Effector memory CD4-positive, alpha-beta T cell (primary cell): ENCODE measurements around the gene ROR2.

ENCODE experiments used
- DNase-seq, 3 donors: peaks; one replicate each; pipeline ENCODE4 v3.0.0-alpha.2; 2020
- H3K27ac ChIP-seq: 2 replicates; pipeline ENCODE4 v1.7.0; 2013; ENCODE audit warnings: mild to moderate bottlenecking, low read length, moderate library complexity; ENCODE audit not compliant: insufficient read depth, poor library complexity, severe bottlenecking
- H3K27me3 ChIP-seq: replicated peaks from 2 replicates; pipeline ENCODE4 v1.7.0; 2013; ENCODE audit warnings: mild to moderate bottlenecking, low read length; ENCODE audit not compliant: insufficient read depth, control insufficient read depth, poor library complexity, severe bottlenecking
- H3K36me3 ChIP-seq: 2 replicates; pipeline ENCODE4 v1.7.0; 2013; ENCODE audit warnings: mild to moderate bottlenecking, low read length, moderate library complexity; ENCODE audit not compliant: control insufficient read depth, insufficient read depth
- H3K4me1 ChIP-seq: 2 replicates; pipeline ENCODE4 v1.7.0; 2013; ENCODE audit warnings: low read length, mild to moderate bottlenecking; ENCODE audit not compliant: control insufficient read depth, insufficient read depth, poor library complexity, severe bottlenecking
- H3K4me3 ChIP-seq: 2 replicates; pipeline ENCODE4 v1.7.0; 2013; ENCODE audit warnings: low read length, low read depth, mild to moderate bottlenecking; ENCODE audit not compliant: insufficient read depth, poor library complexity, severe bottlenecking
- H3K9me3 ChIP-seq: 2 replicates; pipeline ENCODE4 v1.7.0; 2013; ENCODE audit warnings: mild to moderate bottlenecking, low read length, moderate library complexity; ENCODE audit not compliant: control insufficient read depth

ROR2 gene

GRCh38 chr9:91927922-91928510 lies 22.0 kb downstream of the ROR2 start:
- Histone ChIP-seq H3K4me1 (no peaks in the 10 kb centered on the region), H3K27ac (no peak overlapping the region), H3K4me3 (no peak overlapping the region), H3K27me3 (no peaks in the 10 kb centered on the region), H3K9me3 (peaks cover 13% of the 10 kb centered on the region), H3K36me3 (no peaks in the 10 kb centered on the region)
- no peak for DNase-seq

GRCh38 chr9:91924090-91924489 lies 25.9 kb downstream of the ROR2 start:
- Histone ChIP-seq H3K9me3 (no peaks in the 10 kb centered on the region), H3K27ac (no peak overlapping the region), H3K4me1 (no peaks in the 10 kb centered on the region), H3K4me3 (no peak overlapping the region), H3K27me3 (no peaks in the 10 kb centered on the region), H3K36me3 (no peaks in the 10 kb centered on the region)
- DNase-seq, result no peak

GRCh38 chr9:91923145-91923544 lies 26.9 kb downstream of the ROR2 start:
- DNase-seq, result no peak
- no peak overlapping the region for H3K27ac ChIP-seq
- no peak overlapping the region for H3K4me3 ChIP-seq
- H3K4me1 ChIP-seq, result no peaks in the 10 kb centered on the region
- H3K36me3 ChIP-seq, result no peaks in the 10 kb centered on the region
- no peaks in the 10 kb centered on the region for H3K9me3 ChIP-seq
- H3K27me3 ChIP-seq, result no peaks in the 10 kb centered on the region

- Histone ChIP-seq H3K27ac (no peak overlapping the region), H3K4me3 (no peak overlapping the region), H3K9me3 (no peaks in the 10 kb centered on the region), H3K4me1 (no peaks in the 10 kb centered on the region), H3K27me3 (no peaks in the 10 kb centered on the region), H3K36me3 (no peaks in the 10 kb centered on the region)
- DNase-seq, result no peak
These were observed 28.7 kb downstream of the ROR2 start for GRCh38 chr9:91921371-91921770.

- Histone ChIP-seq H3K27ac (no peak overlapping the region), H3K27me3 (no peaks in the 10 kb centered on the region), H3K36me3 (no peaks in the 10 kb centered on the region), H3K4me1 (no peaks in the 10 kb centered on the region), H3K4me3 (no peak overlapping the region), H3K9me3 (no peaks in the 10 kb centered on the region)
- no peak for DNase-seq
These were observed 29.2 kb downstream of the ROR2 start for GRCh38 chr9:91920630-91921350.

GRCh38 chr9:91919621-91920020 lies 30.4 kb downstream of the ROR2 start:
- H3K27ac ChIP-seq, result no peak overlapping the region
- no peaks in the 10 kb centered on the region for H3K27me3 ChIP-seq
- H3K36me3 ChIP-seq, result no peaks in the 10 kb centered on the region
- no peaks in the 10 kb centered on the region for H3K9me3 ChIP-seq
- H3K4me1 ChIP-seq, result no peaks in the 10 kb centered on the region
- DNase-seq, result no peak
- no peak overlapping the region for H3K4me3 ChIP-seq

GRCh38 chr9:91917436-91917835 lies 32.6 kb downstream of the ROR2 start:
- Histone ChIP-seq H3K9me3 (no peaks in the 10 kb centered on the region), H3K4me1 (no peaks in the 10 kb centered on the region), H3K4me3 (no peak overlapping the region), H3K36me3 (no peaks in the 10 kb centered on the region), H3K27ac (no peak overlapping the region), H3K27me3 (no peaks in the 10 kb centered on the region)
- no peak for DNase-seq

- Histone ChIP-seq H3K9me3 (no peaks in the 10 kb centered on the region), H3K4me1 (no peaks in the 10 kb centered on the region), H3K27ac (no peak overlapping the region), H3K27me3 (no peaks in the 10 kb centered on the region), H3K36me3 (no peaks in the 10 kb centered on the region), H3K4me3 (no peak overlapping the region)
- no peak for DNase-seq
These were observed 34.3 kb downstream of the ROR2 start for GRCh38 chr9:91915524-91916263.

- no peaks in the 10 kb centered on the region for H3K4me1 ChIP-seq
- H3K9me3 ChIP-seq, result no peaks in the 10 kb centered on the region
- no peak overlapping the region for H3K4me3 ChIP-seq
- H3K36me3 ChIP-seq, result no peaks in the 10 kb centered on the region
- no peak overlapping the region for H3K27ac ChIP-seq
- H3K27me3 ChIP-seq, result no peaks in the 10 kb centered on the region
- no peak for DNase-seq
These were observed 35.1 kb downstream of the ROR2 start for GRCh38 chr9:91914937-91915336.

- Histone ChIP-seq H3K4me3 (no peak overlapping the region), H3K4me1 (no peaks in the 10 kb centered on the region), H3K27ac (no peak overlapping the region), H3K9me3 (no peaks in the 10 kb centered on the region), H3K36me3 (no peaks in the 10 kb centered on the region), H3K27me3 (no peaks in the 10 kb centered on the region)
- DNase-seq, result no peak
These were observed 35.6 kb downstream of the ROR2 start for GRCh38 chr9:91914404-91914803.
